Ishikawa (cell line): ENCODE measurements around the gene HMX1.

Source experiments
- CEBPB ChIP-seq: IDR thresholded peaks from 2 replicates; pipeline ENCODE4 v1.6.1; 2012
- CREB1 ChIP-seq: IDR thresholded peaks from 2 replicates; pipeline ENCODE4 v1.6.1; 2012; ENCODE audit warnings: low read depth
- EP300 ChIP-seq: IDR thresholded peaks from 2 replicates; pipeline ENCODE4 v1.6.1; 2012; ENCODE audit warnings: borderline replicate concordance
- NFIC ChIP-seq: IDR thresholded peaks from 2 replicates; pipeline ENCODE4 v1.6.1; 2012
- REST ChIP-seq: IDR thresholded peaks from 2 replicates; pipeline ENCODE4 v1.6.1; 2012; ENCODE audit warnings: low read depth, mild to moderate bottlenecking
- TAF1 ChIP-seq: IDR thresholded peaks from 2 replicates; pipeline ENCODE4 v1.6.1; 2012; ENCODE audit warnings: low read depth, mild to moderate bottlenecking
- TCF12 ChIP-seq: IDR thresholded peaks from 2 replicates; pipeline ENCODE4 v1.6.1; 2012; ENCODE audit warnings: low read depth
- TEAD4 ChIP-seq: IDR thresholded peaks from 2 replicates; pipeline ENCODE4 v1.6.1; 2012

- TF ChIP-seq TEAD4 (no peak), TAF1 (no peak), NFIC (no peak), CEBPB (no peak), REST (no peak), CREB1 (no peak), TCF12 (no peak), EP300 (no peak)
Observed at GRCh38 chr4:8898419-8898818, 26.8 kb upstream of the HMX1 start.
